Effector CD8-positive, alpha-beta T cell (primary cell): ENCODE measurements around the gene MC1R.
"Not testable (repeated sequence)": the region's sequence is repeated elsewhere in the genome, so short reads cannot be mapped to it uniquely, and the experiment has no call there.

Experiments used
- DNase-seq: peaks from one replicate; lab custom pipeline; 2025; lab: John Stamatoyannopoulos, UW

MC1R gene

DNA sequence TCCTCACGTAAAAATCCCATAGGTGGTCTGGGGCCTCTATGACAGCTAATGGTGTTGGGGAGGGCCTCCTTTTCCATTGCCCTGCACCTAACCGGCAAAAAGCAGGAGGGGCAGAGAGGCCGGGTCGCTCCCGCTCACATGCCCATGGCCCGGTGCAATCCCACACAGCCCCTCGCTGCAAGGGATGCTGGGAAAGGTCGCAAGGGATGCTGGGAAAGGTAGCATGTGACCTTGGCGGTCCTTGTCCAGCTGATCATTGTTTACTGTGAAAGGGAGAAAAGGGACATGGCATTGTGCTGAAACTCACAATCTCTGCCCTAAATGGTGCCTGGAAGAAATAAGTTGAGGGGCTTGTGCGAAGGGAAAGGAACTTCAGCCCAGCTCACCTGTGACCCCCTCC lies 39.9 kb downstream of the MC1R start:
- DNase-seq: no peak

DNA sequence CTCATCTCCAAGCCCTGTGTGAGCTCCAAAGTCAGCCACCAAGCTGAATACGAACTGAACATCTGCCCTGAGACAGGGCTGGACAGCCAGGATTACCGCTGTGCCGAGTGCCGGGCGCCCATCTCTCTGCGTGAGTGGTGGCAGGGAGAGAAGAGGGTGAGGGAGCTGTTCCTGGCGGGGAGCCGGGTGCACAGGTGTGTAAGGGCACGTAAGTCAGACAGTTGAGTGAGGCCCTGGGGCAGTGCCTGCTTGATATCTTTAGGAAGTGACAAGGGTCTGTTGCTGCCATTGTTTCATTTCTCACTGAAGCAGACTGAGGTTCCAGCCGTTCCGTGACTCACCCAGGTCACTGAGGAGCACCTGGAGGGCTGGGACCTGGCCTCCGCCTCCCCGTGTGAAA lies 42.3 kb downstream of the MC1R start:
- DNase-seq: no peak

- no peak for DNase-seq
Observed at GRCh38 chr16:89961920-89962319, 43.3 kb downstream of the MC1R start.

DNA sequence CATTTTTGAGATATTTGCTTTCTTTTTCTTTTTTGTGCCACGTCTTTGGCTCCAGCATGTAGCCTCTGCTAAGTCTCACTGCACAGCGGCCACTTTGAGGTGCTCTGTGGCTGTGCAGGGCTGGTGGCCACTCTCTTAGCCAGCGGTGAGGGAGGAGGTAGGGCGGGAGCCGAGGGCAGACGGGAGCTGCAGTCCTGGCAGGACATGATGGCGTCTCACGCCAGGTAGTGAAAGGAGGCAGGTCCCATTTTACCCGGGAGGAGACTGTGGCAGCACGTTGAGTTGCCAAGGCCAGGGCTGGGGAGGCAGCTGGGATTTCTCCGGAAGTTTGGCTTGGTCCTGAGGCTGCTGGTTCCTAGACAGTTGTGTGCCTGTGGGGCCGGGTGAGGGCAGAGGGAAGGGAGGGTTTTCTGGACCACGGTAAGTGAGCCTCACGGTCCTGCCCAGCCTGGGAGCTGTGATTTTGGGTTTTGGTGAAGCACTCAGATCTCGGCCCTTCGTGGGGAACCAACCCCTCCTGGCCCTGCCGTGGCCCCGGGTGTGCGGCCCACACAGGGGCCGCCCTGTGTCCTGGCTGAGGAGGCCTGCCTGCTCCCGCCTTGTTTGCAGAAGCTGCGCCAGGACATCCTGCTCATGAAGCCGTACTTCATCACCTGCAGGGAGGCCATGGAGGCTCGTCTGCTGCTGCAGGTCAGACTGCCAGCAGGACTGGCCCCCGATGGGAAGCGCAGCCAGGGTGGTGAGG lies 44.3 kb downstream of the MC1R start:
- no peak for DNase-seq

- no peak for DNase-seq
Observed at GRCh38 chr16:89964201-89964600, 45.5 kb downstream of the MC1R start.

DNA sequence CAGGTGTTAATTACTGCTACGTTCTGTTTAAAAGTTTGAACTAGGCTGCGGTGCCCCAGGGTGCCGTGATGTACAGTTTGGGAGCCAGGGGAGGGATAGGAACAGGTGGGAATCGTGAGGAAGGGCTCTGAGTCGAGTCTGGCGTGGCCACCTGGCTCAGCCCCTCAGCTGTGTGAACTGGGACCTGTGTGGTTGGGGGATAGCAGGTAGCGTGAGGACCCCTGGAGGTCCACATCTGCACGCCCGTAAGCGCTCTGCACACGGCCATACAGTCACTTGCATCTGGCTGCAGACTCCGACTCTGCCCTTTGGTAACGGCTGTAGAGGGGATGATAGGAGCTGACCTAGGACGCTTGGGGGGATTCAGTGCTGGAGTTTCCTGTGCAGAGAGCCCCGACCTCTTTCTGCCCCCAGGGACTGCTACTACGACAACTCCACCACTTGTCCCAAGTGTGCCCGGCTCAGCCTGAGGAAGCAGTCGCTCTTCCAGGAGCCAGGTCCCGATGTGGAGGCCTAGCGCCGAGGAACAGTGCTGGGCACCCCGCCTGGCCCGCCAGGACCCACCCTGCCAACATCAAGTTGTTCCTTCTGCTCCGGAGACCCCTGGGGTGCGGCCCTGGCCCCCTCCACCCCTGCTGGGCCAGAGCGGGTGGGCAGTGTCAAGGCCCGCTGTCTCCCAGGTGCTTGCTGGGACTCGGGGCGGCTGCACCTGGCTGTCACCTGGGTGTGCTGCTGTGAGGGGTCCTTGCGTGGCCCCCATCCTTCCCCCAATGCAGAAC lies 47.0 kb downstream of the MC1R start:
- DNase-seq: no peak

- no peak for DNase-seq
Observed at GRCh38 chr16:89966756-89967155, 48.1 kb downstream of the MC1R start.

- DNase-seq: not testable (repeated sequence)
Observed at GRCh38 chr16:89967436-89967835, 48.8 kb downstream of the MC1R start.

GRCh38 chr16:89968074-89968473 lies 49.4 kb downstream of the MC1R start:
- not testable (repeated sequence) for DNase-seq

GRCh38 chr16:89969741-89970410 lies 51.2 kb downstream of the MC1R start:
- DNase-seq: no peak
